HG03354 (cell line): Measurements from ENCODE around the gene LRRC71.
"Not testable (repeated sequence)": the region's sequence is repeated elsewhere in the genome, so short reads cannot be mapped to it uniquely, and the experiment has no call there.

Source experiments
- ATAC-seq: cut with Tn5 transposase; IDR thresholded peaks from one replicate; pipeline ENCODE4 v1.9.1; 2021; ENCODE audit warnings: mild to moderate bottlenecking; ENCODE audit not compliant: unreplicated experiment, poor library complexity, severe bottlenecking

Gene LRRC71

GRCh38 chr1:156924478-156925153 is 4.2 kb downstream of the LRRC71 start:
- no peak for ATAC-seq

- no peak for ATAC-seq
These were observed 5.0 kb downstream of the LRRC71 start for GRCh38 chr1:156925154-156926010.

- ATAC-seq = no peak
These were observed 5.7 kb downstream of the LRRC71 start for GRCh38 chr1:156926175-156926574.

- not testable (repeated sequence) for ATAC-seq
These were observed 6.3 kb downstream of the LRRC71 start for GRCh38 chr1:156926695-156927094.

GRCh38 chr1:156927215-156928042 is 7.0 kb downstream of the LRRC71 start:
- no peak for ATAC-seq

GRCh38 chr1:156928043-156928602 is 7.7 kb downstream of the LRRC71 start:
- no peak for ATAC-seq

- no peak for ATAC-seq
These were observed 9.3 kb downstream of the LRRC71 start for GRCh38 chr1:156929596-156930238.

- ATAC-seq = no peak
These were observed 10.1 kb downstream of the LRRC71 start for GRCh38 chr1:156930483-156930882.

- no peak for ATAC-seq
These were observed 10.9 kb downstream of the LRRC71 start for GRCh38 chr1:156931211-156931952.

GRCh38 chr1:156931974-156932710 is 11.7 kb downstream of the LRRC71 start:
- ATAC-seq = no peak

- no peak for ATAC-seq
These were observed 12.7 kb downstream of the LRRC71 start for GRCh38 chr1:156933136-156933535.

GRCh38 chr1:156935505-156936128 is 15.2 kb downstream of the LRRC71 start:
- ATAC-seq = no peak

- no peak for ATAC-seq
These were observed 15.8 kb downstream of the LRRC71 start for GRCh38 chr1:156936191-156936590.

GRCh38 chr1:156936721-156937220 is 16.3 kb downstream of the LRRC71 start:
- no peak for ATAC-seq

GRCh38 chr1:156937883-156938282 is 17.5 kb downstream of the LRRC71 start:
- no peak for ATAC-seq

- ATAC-seq = no peak
These were observed 18.4 kb downstream of the LRRC71 start for GRCh38 chr1:156938813-156939212.

GRCh38 chr1:156939786-156940334 is 19.4 kb downstream of the LRRC71 start:
- ATAC-seq = no peak
